Measurements from ENCODE around the gene MAP2K3. TPM values are rescaled to one million over a fixed set of nuclear protein-coding genes. Genes with fewer than 3 reads are reported as not detected.
"Not testable (repeated sequence)": the region's sequence is repeated elsewhere in the genome, so short reads cannot be mapped to it uniquely, and the experiment has no call there.

The MAP2K3 gene
- total and polyA plus RNA-seq, 2 of the 8 experiments (the other 6 are each of a cell fraction or from before 2014, with no cell fraction given): 16.9 to 33.5 TPM

GRCh38 chr17:21328778-21329177 lies 44.3 kb downstream of the MAP2K3 start:
- H2BK20ac ChIP-seq (ENCODE audit: low read length); H3K23me2 ChIP-seq (ENCODE audit: low read depth, low read length); DNase-seq (ENCODE audit: low read depth in 1 of 2, low spot score in 2 of 2); H3K56ac ChIP-seq (replicated peaks; ENCODE audit: insufficient read length, low read depth, low read length); H2BK5ac ChIP-seq (ENCODE audit: low read depth, low read length); H3K4ac ChIP-seq (replicated peaks; ENCODE audit: insufficient read length, low read depth, low read length); H3K27ac ChIP-seq (ENCODE audit: low read depth, low read length); H3K14ac ChIP-seq (ENCODE audit: insufficient read length); POLR2A ChIA-PET (ENCODE audit: partially characterized antibody); H3K4me3 ChIP-seq (ENCODE audit: extremely low read depth in 1 of 4, insufficient read depth in 2 of 4, low read depth in 3 of 4, low read length in 4 of 4); H3K36me3 ChIP-seq (ENCODE audit: control insufficient read depth in 2 of 4, insufficient read depth in 4 of 4, low read length in 3 of 4); H4K91ac ChIP-seq (replicated peaks; ENCODE audit: insufficient read length, low read length); H2BK12ac ChIP-seq (ENCODE audit: low read depth, low read length); H2BK15ac ChIP-seq (ENCODE audit: low read length); H4K20me1 ChIP-seq (replicated peaks in 1 of 2; ENCODE audit: control insufficient read depth in 1 of 2, insufficient read depth in 2 of 2, low read length in 2 of 2); H2BK120ac ChIP-seq (replicated peaks; ENCODE audit: low read depth, low read length); H3K79me2 ChIP-seq (ENCODE audit: control insufficient read depth in 1 of 2, insufficient read depth in 2 of 2, low read length in 2 of 2); H4K5ac ChIP-seq (ENCODE audit: insufficient read length, low read depth, low read length); H4K8ac ChIP-seq (ENCODE audit: extremely low read depth, insufficient read depth, low read length); H3K23ac ChIP-seq (ENCODE audit: insufficient read length); H3K9me3 ChIP-seq (ENCODE audit: insufficient read depth in 2 of 2, low read depth in 1 of 2, low read length in 1 of 2); H3K27me3 ChIP-seq (replicated peaks in 1 of 4; ENCODE audit: control insufficient read depth in 3 of 4, extremely low read depth in 1 of 4, insufficient read depth in 3 of 4, low read length in 3 of 4); FAIRE-seq; H3K18ac ChIP-seq (ENCODE audit: extremely low read depth, low read length); H3K9ac ChIP-seq (replicated peaks in 1 of 4; ENCODE audit: extremely low read depth in 1 of 4, low read depth in 3 of 4, low read length in 3 of 4); H3K4me2 ChIP-seq (ENCODE audit: insufficient read depth in 1 of 2, low read depth in 2 of 2, low read length in 2 of 2); H2AFZ ChIP-seq (ENCODE audit: low read length); H2AK5ac ChIP-seq (ENCODE audit: low read depth, low read length); H3K79me1 ChIP-seq (ENCODE audit: low read depth, low read length); CTCF ChIA-PET (ENCODE audit: partially characterized antibody); H3K4me1 ChIP-seq (replicated peaks in 1 of 4; ENCODE audit: control insufficient read depth in 3 of 4, insufficient read depth in 4 of 4, low read length in 3 of 4): not testable (repeated sequence)
- WGBS, 2 experiments (ENCODE audit: extremely low coverage in 1 of 2, insufficient coverage in 1 of 2, insufficient read length in 1 of 2, insufficient replicate concordance in 2 of 2, low coverage in 1 of 2, low lambda C conversion rate in 2 of 2, missing lambda C conversion rate in 1 of 2): 86% methylated on average over 2 of the region's 2 CpGs; no CpG with 5 or more reads in 1 of the 2 experiments
